Stimulated activated CD4-positive, alpha-beta T cell treated with anti-CD3 and anti-CD28 coated beads, Interleukin-1b, Interleukin-23, amount 100 ng/mL, for 1 hour (primary cell): Measurements from ENCODE around the gene OSBPL5.

ENCODE experiments used
- DNase-seq, 2 donors: peaks; one replicate each; pipeline ENCODE4 v3.0.0-alpha.2; 2020; ENCODE audit warnings: low read depth in 2 of 2

Gene OSBPL5

DNA sequence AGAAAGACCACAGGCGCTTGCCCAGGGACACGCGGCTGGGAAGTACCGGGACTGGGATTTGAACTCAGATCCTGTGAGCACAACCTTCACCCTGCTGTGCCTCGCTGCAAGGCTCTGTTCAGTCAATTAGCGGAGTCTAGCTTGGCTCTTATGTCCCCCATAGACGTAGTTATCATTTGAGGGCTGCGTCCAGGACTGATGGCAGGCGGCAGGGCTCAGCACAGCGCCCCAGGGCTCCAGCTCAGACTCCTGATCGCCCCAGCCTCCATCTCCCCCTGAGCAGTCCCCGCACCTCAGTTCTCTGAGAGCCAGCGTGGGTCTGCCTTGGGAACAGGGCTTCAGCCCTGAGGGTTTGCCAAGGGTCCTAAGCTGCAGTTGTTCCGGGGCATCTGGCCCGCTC lies 33.7 kb upstream of the OSBPL5 start:
- DNase-seq: no peak

DNA sequence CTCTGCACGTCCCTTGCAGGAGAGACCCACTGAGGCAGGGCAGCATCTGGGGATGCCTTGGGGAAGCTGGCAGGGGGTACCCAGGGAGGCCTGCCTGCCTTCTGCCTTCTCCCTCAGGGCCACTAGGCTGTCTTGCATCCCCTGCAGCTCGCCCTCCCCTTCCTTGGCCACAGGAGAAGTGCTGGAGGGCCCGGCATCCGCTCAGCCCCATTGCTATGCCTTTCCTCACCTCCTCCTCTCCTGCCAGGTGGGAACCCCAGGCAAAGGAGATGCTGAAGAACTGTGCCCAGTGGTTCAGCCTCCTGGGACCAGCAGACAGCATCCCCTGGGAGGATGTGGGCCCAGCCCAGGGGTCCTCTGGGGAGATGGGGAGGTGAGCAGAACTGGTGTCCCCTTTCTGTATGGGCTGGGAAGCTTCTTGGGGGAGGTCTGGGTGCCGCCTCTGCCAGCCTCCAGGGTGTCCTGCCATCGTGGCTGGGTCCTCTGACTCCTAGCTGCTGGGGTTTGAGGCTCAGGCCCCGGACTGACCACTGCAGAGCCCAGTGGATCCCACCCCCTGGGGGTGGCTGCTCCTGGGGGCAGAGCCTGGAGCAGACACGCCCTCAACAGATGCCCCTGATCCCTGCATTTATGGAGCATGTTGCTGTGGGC lies 32.9 kb upstream of the OSBPL5 start:
- no peak for DNase-seq

DNA sequence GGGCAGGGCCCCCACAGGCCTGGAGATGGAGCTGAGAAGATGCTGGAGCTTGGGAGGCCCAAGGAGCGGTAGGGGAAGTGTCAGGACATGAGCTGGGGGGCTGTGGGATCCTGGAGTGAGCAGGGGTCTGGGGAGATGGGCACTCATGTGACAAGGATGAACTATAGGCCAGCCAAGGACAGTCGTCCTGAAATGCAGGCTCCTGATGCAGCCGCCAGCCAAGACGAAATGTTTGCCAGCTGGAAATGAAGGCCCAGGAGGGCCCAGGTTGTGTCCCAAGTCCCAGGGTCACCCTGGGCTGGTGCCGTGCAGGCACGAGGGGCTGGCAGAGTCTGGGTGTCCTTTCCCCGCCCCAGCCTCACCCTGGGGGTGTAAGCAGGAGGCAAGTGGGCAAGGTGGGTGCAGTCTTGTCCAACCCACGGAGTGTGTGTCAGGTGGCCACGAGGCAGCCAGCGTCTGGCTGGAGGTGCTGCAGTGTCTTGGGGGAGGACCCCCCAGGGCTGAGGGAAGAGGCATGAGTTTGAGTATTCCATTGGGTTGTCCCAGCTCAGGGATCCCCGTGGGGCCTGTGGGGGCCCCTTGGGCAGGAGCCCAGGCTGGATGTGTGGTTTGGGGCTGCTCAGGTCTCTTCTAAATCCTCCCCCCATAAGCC lies 32.1 kb upstream of the OSBPL5 start:
- DNase-seq: no peak

DNA sequence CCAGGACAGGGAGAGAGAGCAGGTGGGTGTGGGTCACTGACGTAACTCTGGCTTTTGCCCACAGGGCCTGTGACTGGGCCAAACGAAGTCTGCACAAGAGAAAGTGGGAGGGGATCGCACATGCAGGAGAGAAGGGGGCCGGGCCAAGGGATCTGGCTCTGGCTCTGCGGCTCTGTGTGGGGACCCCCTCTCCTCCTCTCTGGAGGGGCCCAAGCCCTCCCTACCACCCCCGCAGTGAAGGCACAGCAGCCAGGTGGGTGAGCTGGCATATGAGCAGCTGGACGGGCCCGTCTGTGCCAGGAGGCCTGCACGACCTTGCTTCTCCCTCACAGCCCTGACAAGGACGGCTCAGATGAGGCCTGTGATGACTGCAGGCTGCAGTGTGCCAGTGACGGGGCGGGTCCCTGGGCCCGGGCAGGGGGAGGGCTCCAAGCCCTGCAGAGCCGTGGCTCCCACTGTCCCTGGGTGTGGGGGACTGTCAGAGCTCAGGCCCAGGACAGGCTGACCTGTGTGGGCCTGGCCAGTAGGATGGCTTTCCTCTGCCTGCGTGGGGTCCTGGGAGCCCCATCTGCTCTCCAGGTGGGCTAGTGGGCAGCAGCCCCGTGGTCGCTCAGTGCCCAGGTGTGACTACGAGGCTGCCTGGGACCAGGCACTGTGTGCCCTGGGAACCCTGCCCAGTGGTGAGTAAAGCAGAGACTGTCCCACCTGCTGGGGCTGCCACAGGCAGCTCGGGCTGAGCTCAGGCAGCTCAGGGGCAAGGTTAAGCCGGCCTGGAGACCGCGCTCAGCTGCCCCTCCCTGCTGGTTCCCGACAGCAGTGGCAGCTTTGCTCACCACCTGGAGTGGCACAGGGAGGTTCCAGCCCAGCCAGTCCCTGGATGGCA lies 31.3 kb upstream of the OSBPL5 start:
- DNase-seq: no peak

DNA sequence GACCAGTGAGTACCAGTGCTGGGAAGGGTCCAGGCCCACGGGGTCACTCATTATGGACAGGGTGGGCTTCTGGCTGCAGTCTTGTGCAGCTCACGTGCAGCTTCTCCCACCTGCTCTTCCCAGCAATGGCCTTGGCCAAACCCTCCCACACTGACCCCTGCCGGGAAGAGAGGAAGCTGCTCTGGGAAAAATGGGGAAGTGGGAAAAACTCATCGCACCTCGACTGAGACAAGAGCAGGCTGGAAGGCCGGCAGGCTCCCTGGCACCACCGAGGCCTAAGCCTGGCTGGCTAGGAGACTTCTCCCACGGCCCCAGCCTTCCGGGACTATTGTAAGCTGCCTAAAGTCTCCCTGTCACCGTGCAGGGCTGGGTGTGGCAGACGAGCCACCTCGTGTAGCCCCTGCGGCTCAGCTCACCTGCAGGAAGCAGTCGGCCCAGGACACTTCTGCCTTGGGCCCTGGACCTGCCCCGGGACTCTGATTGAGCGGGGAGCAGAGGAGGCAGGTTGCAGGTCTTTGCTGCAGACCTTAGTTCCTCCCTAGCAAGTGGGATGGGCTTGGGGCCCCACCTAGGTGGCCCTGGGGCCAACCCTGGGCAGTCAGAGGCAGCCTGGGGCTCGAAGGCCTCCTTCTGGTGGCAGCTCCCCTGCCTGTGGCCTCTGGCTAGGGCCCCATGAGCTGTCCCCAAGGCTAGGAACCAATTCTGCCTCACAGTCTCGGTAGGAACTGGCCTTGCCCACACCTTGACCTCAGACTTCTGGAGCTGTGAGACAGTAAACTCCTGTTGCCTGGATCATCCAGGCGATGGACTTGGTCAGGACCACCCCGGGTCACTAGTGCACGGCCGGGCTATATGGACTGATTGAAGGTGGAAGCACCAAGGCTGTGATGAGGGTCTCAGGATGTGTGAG lies 30.4 kb upstream of the OSBPL5 start:
- DNase-seq: no peak

DNA sequence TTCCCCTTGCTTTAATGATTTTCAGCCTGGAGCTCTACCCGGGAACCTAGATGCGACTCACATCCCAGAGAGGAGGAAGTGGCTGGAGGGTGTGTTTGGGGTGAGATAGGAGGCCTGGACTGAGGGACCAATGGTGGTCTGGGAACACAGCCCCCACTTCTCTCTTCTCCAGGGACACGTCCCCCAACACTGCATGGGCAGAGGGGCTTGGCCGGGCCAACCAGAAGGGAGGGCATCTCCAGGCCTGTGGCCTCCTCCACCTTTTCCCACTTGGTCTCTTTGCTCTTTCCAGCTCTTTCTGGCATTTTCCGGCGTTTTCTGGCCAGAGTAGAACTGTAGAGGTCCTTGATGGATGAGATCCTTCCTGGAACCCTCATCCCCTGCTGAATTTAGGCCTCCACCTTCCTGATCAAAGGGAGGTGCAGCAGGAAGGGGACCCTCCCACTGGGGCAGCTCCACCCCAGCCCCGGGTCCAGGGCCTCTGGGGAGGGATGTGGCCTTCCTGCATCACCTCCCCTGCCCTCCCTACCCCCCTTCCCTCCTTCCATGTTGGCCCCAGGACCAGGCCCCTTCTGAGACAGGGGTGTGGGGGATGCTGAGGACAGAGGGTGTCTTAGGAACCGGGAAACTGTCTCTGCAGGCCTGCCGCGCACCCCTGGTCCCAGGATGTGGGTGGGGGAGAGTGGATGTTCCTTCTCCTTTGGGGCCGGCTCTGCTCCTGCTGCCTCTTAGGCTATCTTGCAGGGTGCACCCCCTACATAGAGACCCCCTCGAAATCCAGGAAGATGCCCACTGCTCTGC lies 29.1 kb upstream of the OSBPL5 start:
- DNase-seq: no peak

DNA sequence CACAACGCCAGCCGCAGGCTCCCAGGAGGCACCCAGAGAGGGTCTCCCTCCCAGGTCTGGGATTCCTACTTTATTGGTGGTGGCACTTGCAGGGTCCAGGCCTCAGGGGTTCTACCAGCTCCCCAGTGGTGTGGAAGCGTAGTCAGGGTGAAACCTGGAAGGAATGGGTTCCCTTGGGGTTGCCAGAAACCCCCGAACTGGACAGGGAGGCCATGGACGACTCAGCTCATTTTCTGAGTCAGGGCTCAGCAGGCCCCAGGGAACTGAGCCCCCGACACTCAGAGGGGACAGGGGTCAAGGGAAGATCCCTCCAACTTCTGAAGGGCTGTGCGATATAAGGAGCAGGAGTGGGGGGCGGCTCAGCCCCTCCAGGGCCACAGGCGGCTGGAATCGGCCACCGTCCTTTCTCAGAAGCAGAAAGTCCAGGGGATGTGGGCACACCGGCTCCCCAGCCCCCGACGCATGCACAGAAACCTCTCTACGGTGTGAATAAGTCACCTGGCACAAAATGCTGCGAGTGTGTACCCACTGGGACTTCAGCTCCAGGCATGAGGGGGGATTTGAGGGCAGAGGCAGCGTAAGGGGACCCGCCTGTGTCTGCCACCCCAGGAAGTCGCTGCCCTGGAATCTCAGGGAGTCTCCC lies 28.4 kb upstream of the OSBPL5 start:
- no peak for DNase-seq

DNA sequence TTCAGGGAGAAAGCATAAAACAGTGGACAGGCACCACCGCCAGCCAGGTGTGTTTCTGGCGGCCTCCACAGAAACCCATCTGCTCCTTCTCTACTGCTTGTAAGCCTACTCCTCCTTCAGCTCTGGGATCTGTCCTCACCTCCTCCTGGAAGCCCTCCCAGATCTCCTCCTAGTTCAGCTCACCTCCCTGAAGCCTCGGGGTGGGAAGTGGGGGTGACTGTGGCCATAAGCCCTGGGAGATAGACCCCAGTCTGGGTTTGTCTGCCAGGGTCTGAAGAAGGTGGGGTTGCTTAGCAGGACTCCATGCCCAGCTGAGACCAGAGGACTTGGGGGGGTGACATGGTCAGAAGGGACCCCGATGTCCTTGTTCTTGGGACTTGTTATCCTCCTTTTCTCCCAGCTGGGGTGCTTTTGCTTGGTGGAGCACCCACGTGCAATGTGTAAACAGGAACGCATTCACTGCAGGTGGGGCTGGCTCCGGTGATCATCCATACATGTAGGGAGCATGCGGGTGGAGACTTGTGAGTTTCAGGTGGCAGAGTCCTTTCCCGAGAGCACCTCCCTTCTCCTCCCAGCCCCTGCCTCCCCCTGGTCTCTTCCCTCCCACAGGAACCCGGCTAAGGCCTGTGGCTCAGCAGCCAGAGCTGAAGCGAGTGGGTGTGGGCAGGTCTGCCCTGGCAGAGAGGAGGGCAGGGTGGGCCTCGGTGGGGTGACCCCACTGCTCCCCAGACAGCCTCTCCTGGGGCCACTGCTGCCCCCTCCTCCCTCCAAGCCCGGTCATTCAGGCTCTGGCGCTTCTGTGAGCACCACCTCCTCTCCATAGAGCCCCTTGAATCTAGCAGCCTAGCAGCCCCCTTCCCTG lies 27.6 kb upstream of the OSBPL5 start:
- no peak for DNase-seq

DNA sequence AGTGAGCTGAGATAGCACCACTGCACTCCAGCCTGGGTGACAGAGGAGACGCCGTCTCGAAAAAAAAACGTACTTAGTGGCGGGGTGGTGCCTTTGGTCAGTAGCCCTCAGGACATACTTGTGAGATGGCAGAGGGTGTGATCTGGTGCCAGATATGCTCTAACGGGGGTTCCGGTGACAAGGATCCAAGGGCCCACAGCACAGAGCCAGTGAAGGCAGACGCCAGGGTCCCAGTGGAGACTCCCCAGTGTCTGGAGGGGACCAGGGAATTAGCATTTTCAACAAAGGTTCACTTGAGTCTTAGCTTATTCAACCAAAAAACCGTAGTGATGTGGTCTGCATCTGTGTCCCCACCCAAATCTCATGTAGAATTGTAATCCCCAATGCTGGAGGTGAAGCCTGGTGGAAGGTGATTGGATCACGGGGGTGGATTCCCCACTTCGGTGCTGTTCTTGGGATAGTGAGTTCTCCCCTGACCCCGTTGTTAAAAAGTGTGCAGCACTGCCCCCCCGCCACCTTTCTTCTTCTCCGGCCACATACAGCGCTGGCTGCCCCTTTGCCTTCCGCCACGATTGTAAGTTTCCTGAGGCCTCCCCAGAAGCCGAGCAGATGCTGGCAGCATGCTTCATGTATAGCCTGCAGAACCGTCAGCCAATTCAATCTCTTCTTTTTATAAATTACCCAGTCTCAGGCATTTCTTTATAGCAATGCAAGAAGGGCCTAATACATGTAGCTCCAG lies 26.6 kb upstream of the OSBPL5 start:
- DNase-seq: no peak

DNA sequence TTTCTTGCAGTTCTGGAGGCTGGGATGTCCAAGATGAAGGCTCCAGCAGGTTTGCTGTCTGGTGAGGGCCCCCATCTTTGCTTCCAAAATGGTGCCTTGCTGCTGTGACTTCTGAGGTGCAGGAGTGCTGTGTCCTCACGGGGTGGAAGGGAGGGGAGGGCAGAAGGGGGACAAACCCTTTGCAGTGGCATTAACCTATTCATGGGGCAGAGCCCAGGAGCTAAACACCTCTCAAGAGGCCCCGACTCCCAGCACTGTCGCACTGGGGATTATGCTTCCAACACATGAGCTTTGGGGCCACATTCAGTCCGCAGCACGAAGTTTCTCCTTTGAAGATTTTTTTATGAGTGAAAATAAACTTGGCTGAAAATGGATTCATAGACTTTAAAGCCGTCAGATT lies 25.5 kb upstream of the OSBPL5 start:
- no peak for DNase-seq

DNA sequence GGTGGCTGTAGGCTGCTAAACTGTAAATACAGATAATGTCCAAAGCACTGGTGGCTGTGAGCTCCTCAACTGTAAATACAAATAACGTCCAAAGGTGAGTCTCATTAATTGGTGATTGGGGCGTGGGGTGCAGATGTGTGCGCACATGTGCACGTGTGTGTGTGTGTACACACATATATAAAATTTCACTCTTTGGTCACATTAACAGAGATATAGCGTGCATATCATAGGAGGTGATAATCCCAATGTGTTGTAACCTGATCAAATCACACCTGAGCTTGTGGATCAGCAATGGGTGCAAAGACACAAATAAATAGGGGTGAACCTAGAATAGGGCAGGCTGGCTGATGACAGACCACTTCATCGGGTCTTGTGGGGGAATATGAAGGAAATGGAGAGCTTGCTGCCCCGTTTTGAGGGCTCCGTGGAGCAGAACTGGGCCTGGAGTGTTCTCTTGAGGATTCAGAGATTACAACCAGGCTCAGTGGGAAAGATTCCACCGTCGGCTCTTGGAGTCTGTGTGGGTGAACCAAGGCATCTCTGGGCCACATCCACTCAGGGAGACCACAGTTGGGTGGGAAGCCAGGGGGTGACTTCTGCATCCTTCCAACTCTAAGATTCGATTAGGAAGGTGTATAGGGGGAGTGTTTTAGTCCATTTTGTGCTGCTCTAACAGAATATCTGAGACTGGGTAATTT lies 24.9 kb upstream of the OSBPL5 start:
- DNase-seq: no peak

DNA sequence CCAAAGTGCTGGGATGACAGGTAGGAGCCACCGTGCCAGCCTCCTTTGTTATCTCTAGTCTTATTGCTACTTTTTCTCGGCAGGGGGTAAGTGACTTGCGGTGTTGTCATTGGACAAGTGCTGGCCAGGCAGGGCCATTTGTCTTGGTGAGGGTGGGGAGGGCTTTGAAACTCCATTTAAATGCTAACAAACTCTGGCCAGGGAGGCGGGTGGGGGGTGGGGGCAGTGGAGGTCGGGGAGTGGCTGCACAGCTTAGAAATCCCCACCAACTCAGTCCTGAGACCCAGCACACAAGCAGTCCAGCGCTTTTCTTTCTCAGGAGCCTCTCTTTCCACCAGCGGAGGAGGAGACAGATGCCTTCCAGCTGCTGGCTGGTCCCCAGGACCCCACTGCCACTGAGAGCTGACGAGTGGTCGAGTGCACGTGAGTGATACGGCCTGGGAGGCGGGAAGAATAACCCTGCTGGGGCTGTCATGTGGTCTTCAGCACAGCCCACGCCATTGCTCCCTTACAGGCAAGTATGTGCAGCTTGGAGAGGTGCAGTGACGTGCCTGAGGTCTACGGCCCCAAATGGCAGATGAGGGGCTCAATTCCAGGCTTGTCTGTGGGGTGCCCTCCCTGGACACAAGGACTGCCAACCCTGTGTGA lies 24.2 kb upstream of the OSBPL5 start:
- DNase-seq: no peak

DNA sequence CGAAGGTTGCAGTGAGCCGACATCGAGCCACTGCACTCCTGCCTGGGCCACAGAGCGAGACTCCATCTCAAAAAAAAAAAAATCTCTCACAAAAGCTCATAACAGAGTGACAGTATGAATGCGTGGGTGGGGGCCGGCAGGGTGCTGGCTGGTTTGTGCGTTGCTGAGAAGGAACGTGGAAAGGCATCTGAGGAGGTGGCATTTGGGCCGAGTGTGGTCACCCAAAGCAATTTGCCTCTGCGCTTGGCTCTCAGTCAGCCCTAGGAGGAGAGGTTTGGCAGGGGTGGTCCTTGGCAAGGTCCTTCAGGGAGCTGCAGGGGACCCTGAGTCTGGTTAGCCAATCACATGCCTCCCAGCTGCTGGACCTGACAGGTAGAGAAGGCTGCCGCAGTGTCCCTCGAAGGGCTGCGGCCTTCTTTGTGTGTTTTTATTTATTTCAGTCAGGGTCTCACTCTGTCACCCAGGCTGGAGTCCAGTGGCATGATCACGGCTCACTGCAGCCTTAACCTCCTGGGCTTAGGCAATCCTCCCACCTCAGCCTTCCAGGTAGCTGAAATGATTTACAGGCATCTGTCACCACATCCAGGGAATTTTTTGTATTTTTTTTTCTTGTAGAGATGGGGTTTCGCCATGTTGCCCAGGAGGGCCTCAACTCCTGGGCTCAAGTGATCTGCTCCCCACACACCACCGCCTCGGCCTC lies 23.5 kb upstream of the OSBPL5 start:
- no peak for DNase-seq

DNA sequence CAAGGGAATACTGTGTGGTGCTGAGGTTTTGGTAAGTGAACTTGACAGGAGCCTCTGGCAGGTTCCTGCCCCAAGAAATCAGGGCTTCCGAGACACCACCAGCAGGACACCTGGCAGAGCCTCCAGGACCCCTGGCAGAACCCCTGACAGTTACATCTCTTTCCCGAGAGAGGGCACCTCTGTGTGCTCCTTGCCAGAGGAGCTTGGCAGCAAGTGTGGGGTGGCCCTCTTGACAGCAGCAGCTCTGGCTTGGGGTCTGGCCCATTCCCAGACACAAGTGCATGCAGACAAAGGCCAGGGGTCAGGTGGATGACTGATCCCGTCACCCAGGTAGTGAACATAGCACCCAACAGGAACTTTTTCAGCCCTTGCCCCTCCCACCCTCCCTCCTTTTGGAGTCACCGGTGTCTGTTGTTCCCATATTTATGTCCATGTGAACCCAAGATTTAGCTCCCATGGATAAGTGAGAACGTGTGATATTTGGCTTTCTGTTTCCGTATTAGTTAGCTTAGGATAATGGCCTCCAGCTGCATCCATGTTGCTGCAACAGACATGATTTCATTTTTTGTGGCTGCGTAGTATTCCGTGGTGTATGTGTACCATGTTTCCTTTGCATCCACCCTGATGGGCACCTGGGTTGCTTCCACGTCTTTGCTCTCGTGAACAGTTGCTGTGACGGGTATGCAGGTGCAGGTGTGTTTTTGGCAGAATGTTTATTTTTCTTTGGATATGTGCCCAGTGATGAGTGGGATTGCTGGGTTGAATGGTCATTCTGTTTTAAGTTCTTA lies 21.2 kb upstream of the OSBPL5 start:
- DNase-seq: no peak

DNA sequence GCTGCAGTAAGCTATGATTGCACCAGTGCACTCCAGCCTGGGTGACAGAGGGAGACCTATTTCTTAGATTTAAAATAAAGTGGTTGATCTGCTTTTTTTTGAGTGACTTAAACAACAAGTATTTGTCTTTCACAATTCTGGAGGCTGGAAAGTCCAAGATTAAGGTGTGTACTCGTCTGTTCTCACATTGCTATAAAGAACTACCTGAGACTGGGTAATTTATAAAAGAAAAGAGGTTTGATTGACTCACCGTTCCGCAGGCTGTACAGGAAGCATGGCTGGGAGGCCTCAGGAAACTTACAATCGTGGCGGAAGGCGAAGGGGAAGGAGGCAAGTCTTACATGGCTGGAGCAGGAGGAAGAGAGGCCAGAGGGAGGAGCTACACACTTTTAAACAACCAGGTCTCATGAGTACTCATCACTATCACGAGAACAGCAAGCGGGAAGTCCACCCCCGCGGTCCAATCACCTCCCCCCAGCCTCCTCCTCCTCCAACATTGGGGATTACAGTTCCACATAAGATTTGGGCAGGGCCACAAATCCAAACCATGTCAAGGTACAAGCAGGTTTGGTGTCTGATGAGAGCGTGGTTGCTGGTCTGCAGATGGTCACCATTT lies 19.7 kb upstream of the OSBPL5 start:
- no peak for DNase-seq

DNA sequence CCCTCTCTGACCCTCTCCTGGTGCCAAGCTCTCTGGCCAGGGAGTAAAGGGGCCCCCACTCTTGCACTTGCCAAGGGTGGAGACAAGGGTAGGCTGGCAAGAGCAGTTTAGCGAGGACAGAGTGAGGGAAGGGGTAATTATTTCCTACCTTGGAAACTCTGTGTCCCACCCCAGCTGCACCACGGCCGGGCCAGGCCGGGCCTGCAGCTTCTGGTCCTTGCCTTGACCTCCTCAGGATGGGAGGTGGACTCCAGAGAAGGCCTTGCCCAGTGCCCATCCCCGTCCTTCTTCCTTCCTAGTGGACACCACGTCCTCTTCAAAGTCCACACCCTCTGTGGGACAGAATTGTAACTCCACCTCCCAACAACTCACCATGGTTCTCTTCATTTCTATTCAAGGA lies 18.4 kb upstream of the OSBPL5 start:
- no peak for DNase-seq
